Gastroesophageal sphincter (tissue), 4 donors: Measurements from ENCODE around the gene ZNF143. TPM values are rescaled to one million over a fixed set of nuclear protein-coding genes. Genes with fewer than 3 reads are reported as not detected.
"Not testable (repeated sequence)": the region's sequence is repeated elsewhere in the genome, so short reads cannot be mapped to it uniquely, and the experiment has no call there.

Experiments
- ATAC-seq: fragments of 150-250 bp; one replicate; pipeline ENCODE4 v1.9.1; 2016; ENCODE audit warnings: mild to moderate bottlenecking, moderate library complexity
- H3K27ac ChIP-seq, 4 donors: fragments of 200-600 bp; sonication (generic) in 3 of 4; 1 replicate in 3 of 4; 2 replicates in 1 of 4; pipeline ENCODE4 v1.5.1; 2016 to 2019
- H3K27me3 ChIP-seq: fragments of 200-600 bp; sonication (generic); one replicate; pipeline ENCODE4 v1.5.1; 2019
- H3K36me3 ChIP-seq, 2 donors: fragments of 200-600 bp; sonication (generic); one replicate each; pipeline ENCODE4 v1.5.1; 2019; ENCODE audit warnings: control low read depth in 1 of 2
- H3K4me1 ChIP-seq, 3 donors: fragments of 200-600 bp; sonication (generic); 1 replicate in 2 of 3; 2 replicates in 1 of 3; pipeline ENCODE4 v1.5.1; 2016 to 2019; ENCODE audit warnings: control low read depth in 2 of 3
- H3K4me3 ChIP-seq, 2 donors: fragments of 200-600 bp; sonication (generic); one replicate each; pipeline ENCODE4 v1.5.1; 2019; ENCODE audit warnings: mild to moderate bottlenecking in 1 of 2, moderate library complexity in 1 of 2
- H3K9me3 ChIP-seq, 3 donors: fragments of 200-600 bp; sonication (generic); one replicate each; pipeline ENCODE4 v1.5.1; 2017 to 2019; ENCODE audit warnings: control low read depth in 2 of 3
- CTCF ChIP-seq, 4 experiments: fragments of 200-600 bp in 2 of 4; fragments of 450-650 bp in 2 of 4; sonication (generic) in 1 of 4; IDR thresholded peaks; one replicate each; pipeline ENCODE4 v1.5.1; 2017 to 2019; ENCODE audit warnings: antibody characterized with exemption in 4 of 4, mild to moderate bottlenecking in 2 of 4, moderate library complexity in 2 of 4
- EP300 ChIP-seq: sonication (generic); formaldehyde crosslinking; IDR thresholded peaks from one replicate; pipeline ENCODE4 v1.6.1; 2017; ENCODE audit warnings: antibody characterized with exemption, mild to moderate bottlenecking
- POLR2A ChIP-seq, 2 donors: fragments of 450-650 bp; IDR thresholded peaks; one replicate each; pipeline ENCODE4 v1.6.1; 2017; ENCODE audit warnings: antibody characterized with exemption in 2 of 2, mild to moderate bottlenecking in 2 of 2, moderate library complexity in 1 of 2
- POLR2AphosphoS5 ChIP-seq: sonication (generic); formaldehyde crosslinking; IDR thresholded peaks from one replicate; pipeline ENCODE4 v1.6.1; 2017; ENCODE audit warnings: antibody characterized with exemption
- WGBS, 2 donors: methylation state at CpG; one replicate each; pipeline ENCODE4 v1.1.5; 2018; ENCODE audit warnings: low coverage in 1 of 2; 5-methylcytosine and 5-hydroxymethylcytosine counted together
- total RNA-seq, 4 donors: library from RNA; depleted of rRNA; stranded (reverse); fragments of >200 nt; gene quantifications; one replicate each; pipeline ENCODE4 v1.1.0, GENCODE V29; 2016

Gene ZNF143
- total RNA-seq, 4 donors from 2014 or later, result 33.7 to 72.5 (median 52.5) TPM

GRCh38 chr11:9535189-9535781 is 74.5 kb downstream of the ZNF143 start:
- H3K4me3 ChIP-seq, result no peak overlapping the region
- no peaks in the 10 kb centered on the region for H3K9me3 ChIP-seq
- WGBS, 2 donors, result 65 to 75% methylated on average over 2 to 4 of the region's 6 CpGs
- peaks cover 0 to 26% (median 0%) of the 10 kb centered on the region in 3 donors for H3K4me1 ChIP-seq
- no peaks in the 10 kb centered on the region for H3K27me3 ChIP-seq
- peak overlapping the region in 3 of 4 donors; percentile 67 to 79 (median 67) for H3K27ac ChIP-seq
- TF ChIP-seq EP300 (no peak), CTCF (IDR thresholded peaks at IDR 0.05) (peak; percentile 59 to 85 (median 74)), POLR2A (IDR thresholded peaks at IDR 0.05) (no peak), POLR2AphosphoS5 (peak; percentile 67)
- no peaks in the 10 kb centered on the region for H3K36me3 ChIP-seq
- ATAC-seq, result peak; percentile 94

- no peak overlapping the region for H3K4me3 ChIP-seq
These were observed 77.7 kb downstream of the ZNF143 start for GRCh38 chr11:9538548-9538947.

GRCh38 chr11:9549216-9549615 is 88.4 kb downstream of the ZNF143 start:
- not testable (repeated sequence) for H3K36me3 ChIP-seq, H3K4me3 ChIP-seq, H3K4me1 ChIP-seq, H3K9me3 ChIP-seq, H3K27ac ChIP-seq, H3K27me3 ChIP-seq, ATAC-seq
- 76 to 92% methylated on average over 4 to 5 of the region's 5 CpGs for whole genome bisulfite sequencing, 2 donors

More at GRCh38 chr11:9538548-9538947, 77.7 kb downstream of the ZNF143 start:
- 68 to 82% methylated on average over 2 of the region's 2 CpGs for WGBS, 2 donors
- TF ChIP-seq POLR2A (IDR thresholded peaks at IDR 0.05) (no peak), EP300 (no peak), CTCF (IDR thresholded peaks at IDR 0.05) (no peak), POLR2AphosphoS5 (no peak)
- no peak overlapping the region for H3K27ac ChIP-seq
- peaks cover 0 to 21% (median 0%) of the 10 kb centered on the region in 3 donors for H3K4me1 ChIP-seq
- no peaks in the 10 kb centered on the region for H3K9me3 ChIP-seq
- H3K27me3 ChIP-seq, result no peaks in the 10 kb centered on the region
- no peaks in the 10 kb centered on the region for H3K36me3 ChIP-seq
- no peak for ATAC-seq

GRCh38 chr11:9550191-9550628 is 89.4 kb downstream of the ZNF143 start:
- no peak for TF ChIP-seq EP300
- no peak for TF ChIP-seq CTCF (IDR thresholded peaks at IDR 0.05)
- TF ChIP-seq POLR2AphosphoS5, result no peak
- TF ChIP-seq POLR2A (IDR thresholded peaks at IDR 0.05), result no peak
- no peak for ATAC-seq

GRCh38 chr11:9561279-9561982 is 100.6 kb downstream of the ZNF143 start:
- Histone ChIP-seq H3K27me3 (no peaks in the 10 kb centered on the region), H3K9me3 (no peaks in the 10 kb centered on the region), H3K4me3 (no peak overlapping the region), H3K36me3 (no peaks in the 10 kb centered on the region), H3K4me1 (peaks cover 0 to 18% (median 8%) of the 10 kb centered on the region in 3 donors), H3K27ac (no peak overlapping the region)
- 80 to 88% methylated on average over 1 to 2 of the region's 2 CpGs for WGBS, 2 donors
- ATAC-seq, result no peak
- TF ChIP-seq POLR2AphosphoS5 (no peak), POLR2A (IDR thresholded peaks at IDR 0.05) (no peak), CTCF (IDR thresholded peaks at IDR 0.05) (no peak), EP300 (no peak)

More at GRCh38 chr11:9550191-9550628, 89.4 kb downstream of the ZNF143 start:
- Histone ChIP-seq H3K4me1 (no peaks in the 10 kb centered on the region), H3K27me3 (no peaks in the 10 kb centered on the region), H3K36me3 (no peaks in the 10 kb centered on the region), H3K9me3 (no peaks in the 10 kb centered on the region), H3K4me3 (no peak overlapping the region), H3K27ac (no peak overlapping the region)
- 65 to 93% methylated on average over 2 to 6 of the region's 8 CpGs for WGBS, 2 donors
